Chondrocyte (in vitro differentiated cells): Measurements from ENCODE around the gene MAP1B. TPM values are rescaled to one million over a fixed set of nuclear protein-coding genes. Genes with fewer than 3 reads are reported as not detected.

Experiments used
- DNase-seq: peaks from one replicate; pipeline ENCODE4 v3.0.0; 2021; ENCODE audit warnings: mixed read lengths, low spot score
- H3K27ac Mint-ChIP-seq: one replicate; pipeline ENCODE4 v1.8.0; 2021; ENCODE audit warnings: mild to moderate bottlenecking, moderate library complexity, mixed read lengths; ENCODE audit not compliant: unreplicated experiment
- H3K27me3 Mint-ChIP-seq: 2 replicates; pipeline ENCODE4 v1.8.0; 2021; ENCODE audit warnings: low read depth, mixed read lengths
- H3K36me3 Mint-ChIP-seq: 2 replicates; pipeline ENCODE4 v1.8.0; 2021; ENCODE audit warnings: low read depth, mixed read lengths
- H3K4me1 Mint-ChIP-seq: 2 replicates; pipeline ENCODE4 v1.8.0; 2021; ENCODE audit warnings: low read depth, mild to moderate bottlenecking, mixed read lengths
- H3K4me3 Mint-ChIP-seq: one replicate; pipeline ENCODE4 v1.8.0; 2021; ENCODE audit warnings: mild to moderate bottlenecking, moderate library complexity, mixed read lengths; ENCODE audit not compliant: unreplicated experiment
- H3K9me3 Mint-ChIP-seq: 2 replicates; pipeline ENCODE4 v1.8.0; 2021; ENCODE audit warnings: low read depth, mixed read lengths
- total RNA-seq: library from RNA; stranded (reverse); gene quantifications from 3 replicates; pipeline ENCODE4 v1.2.1, GENCODE V29; 2021
- TF ChIP-seq, protein P1 (sequence below): fragments of 200-600 bp; sonication (generic); IDR thresholded peaks from 2 replicates; pipeline ENCODE4 v1.5.0; 2021; ENCODE audit warnings: antibody characterized with exemption, mild to moderate bottlenecking, moderate library complexity

Gene MAP1B
- total RNA-seq, 1 donor from 2014 or later: 411 TPM

GRCh38 chr5:72115296-72115695 lies 8.0 kb downstream of the MAP1B start:
- no peaks in the 10 kb centered on the region for H3K9me3 Mint-ChIP-seq
- H3K4me1 Mint-ChIP-seq: peaks cover 59% of the 10 kb centered on the region
- peaks cover 43% of the 10 kb centered on the region for H3K36me3 Mint-ChIP-seq
- H3K27ac Mint-ChIP-seq: peak overlapping the region; percentile 65
- no peak for DNase-seq
- TF ChIP-seq, protein P1, sequence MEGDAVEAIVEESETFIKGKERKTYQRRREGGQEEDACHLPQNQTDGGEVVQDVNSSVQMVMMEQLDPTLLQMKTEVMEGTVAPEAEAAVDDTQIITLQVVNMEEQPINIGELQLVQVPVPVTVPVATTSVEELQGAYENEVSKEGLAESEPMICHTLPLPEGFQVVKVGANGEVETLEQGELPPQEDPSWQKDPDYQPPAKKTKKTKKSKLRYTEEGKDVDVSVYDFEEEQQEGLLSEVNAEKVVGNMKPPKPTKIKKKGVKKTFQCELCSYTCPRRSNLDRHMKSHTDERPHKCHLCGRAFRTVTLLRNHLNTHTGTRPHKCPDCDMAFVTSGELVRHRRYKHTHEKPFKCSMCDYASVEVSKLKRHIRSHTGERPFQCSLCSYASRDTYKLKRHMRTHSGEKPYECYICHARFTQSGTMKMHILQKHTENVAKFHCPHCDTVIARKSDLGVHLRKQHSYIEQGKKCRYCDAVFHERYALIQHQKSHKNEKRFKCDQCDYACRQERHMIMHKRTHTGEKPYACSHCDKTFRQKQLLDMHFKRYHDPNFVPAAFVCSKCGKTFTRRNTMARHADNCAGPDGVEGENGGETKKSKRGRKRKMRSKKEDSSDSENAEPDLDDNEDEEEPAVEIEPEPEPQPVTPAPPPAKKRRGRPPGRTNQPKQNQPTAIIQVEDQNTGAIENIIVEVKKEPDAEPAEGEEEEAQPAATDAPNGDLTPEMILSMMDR: no peak
- H3K4me3 Mint-ChIP-seq: no peak overlapping the region
- no peaks in the 10 kb centered on the region for H3K27me3 Mint-ChIP-seq

DNA sequence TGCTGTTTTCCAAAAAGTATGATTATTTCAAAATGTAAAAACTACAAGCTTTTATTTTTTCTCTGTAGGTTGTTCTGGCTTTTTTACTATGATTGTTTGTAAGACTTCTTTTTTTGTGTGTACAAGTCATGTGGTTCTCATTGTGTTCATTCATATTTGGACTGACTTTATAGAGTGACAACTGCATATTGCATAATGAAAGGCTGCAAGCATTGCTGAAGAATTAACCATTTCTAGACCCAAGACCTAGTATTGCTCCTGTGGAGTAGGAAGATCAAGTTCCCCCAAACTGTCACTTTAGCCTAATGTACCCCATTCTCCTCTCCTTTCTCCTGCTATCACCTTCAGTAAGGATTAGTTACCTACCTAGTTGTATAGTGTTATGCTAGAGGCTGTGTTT lies 10.0 kb downstream of the MAP1B start:
- peaks cover 52% of the 10 kb centered on the region for H3K36me3 Mint-ChIP-seq
- TF ChIP-seq, protein P1: no peak
- H3K9me3 Mint-ChIP-seq: no peaks in the 10 kb centered on the region
- H3K27ac Mint-ChIP-seq: no peak overlapping the region
- H3K27me3 Mint-ChIP-seq: no peaks in the 10 kb centered on the region
- peaks cover 53% of the 10 kb centered on the region for H3K4me1 Mint-ChIP-seq
- DNase-seq: no peak
- H3K4me3 Mint-ChIP-seq: no peak overlapping the region

DNA sequence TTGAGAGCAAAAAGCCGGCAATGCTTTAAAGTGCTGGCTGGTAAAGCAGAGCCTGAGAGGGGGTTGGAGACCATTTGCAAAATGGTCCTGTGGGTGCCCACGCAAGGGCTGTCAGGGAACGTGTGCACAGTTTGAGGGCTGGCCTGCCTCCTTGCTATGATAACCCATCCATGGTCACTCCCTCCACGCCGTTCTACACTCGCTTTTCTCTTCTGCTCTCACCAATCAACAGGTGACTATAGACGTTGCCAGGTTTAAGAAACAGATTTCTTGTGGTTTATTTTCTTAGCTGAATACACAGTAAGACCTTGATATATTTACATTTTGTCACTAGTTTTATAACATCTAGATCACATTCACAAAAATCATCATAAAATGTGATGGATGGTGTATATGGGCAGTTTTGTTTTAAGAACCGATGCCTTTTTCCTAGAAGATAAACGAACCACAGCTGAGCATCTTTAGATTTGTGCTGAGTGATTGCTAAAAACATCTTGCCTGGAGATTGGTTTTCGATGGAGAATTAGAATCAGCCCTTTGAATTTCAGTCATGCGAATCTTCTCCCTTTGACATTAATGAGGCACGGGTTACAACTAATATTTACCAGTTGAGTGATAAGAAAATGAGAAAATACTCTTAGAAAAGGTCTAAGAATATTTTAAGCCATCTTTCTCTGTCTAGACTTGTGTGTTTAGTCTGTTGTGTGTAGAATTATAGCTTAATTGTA lies 13.9 kb downstream of the MAP1B start:
- TF ChIP-seq, protein P1: no peak
- H3K4me3 Mint-ChIP-seq: no peak overlapping the region
- DNase-seq: no peak
- H3K4me1 Mint-ChIP-seq: peaks cover 49% of the 10 kb centered on the region
- H3K36me3 Mint-ChIP-seq: peaks cover 52% of the 10 kb centered on the region
- no peaks in the 10 kb centered on the region for H3K9me3 Mint-ChIP-seq
- peak overlapping the region; percentile 78 for H3K27ac Mint-ChIP-seq
- H3K27me3 Mint-ChIP-seq: no peaks in the 10 kb centered on the region

DNA sequence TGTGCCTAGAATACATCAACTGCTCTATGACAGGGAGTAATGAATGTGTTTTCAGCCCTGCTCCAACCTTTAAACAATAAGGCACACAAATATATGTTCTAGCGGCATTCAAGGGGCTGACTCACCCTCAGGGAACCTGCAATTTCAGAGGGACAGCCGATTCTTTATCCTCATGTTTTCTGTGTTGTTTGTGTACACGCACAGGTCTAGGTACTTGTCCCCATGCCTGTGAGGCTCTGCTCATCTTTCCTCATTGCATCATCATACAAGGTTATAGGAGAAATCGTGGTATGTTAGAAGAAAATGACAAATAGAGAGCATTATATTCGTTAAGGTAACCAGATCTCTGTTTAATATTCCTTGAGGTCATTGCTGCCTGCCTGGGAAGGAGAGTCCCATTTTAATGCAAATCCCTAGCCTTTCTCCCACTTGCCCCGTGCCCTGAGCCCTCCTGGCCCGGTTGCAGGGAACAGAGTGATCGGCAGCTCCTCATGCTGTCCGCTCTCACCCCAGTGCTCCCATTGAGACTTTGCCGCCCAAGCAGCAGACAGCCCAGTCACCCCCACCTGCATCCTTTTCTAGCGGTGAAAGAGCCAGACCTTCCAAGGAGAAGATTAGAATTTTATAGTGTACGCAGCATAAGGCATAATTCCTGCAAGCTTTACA lies 14.6 kb downstream of the MAP1B start:
- Mint-ChIP-seq H3K27me3 (no peaks in the 10 kb centered on the region), H3K4me3 (no peak overlapping the region), H3K4me1 (peaks cover 56% of the 10 kb centered on the region), H3K36me3 (peaks cover 47% of the 10 kb centered on the region), H3K9me3 (no peaks in the 10 kb centered on the region), H3K27ac (peak overlapping the region; percentile 78)
- DNase-seq: no peak
- TF ChIP-seq, protein P1: no peak

- Mint-ChIP-seq H3K27me3 (no peaks in the 10 kb centered on the region), H3K4me3 (no peak overlapping the region), H3K4me1 (peaks cover 57% of the 10 kb centered on the region), H3K27ac (peak overlapping the region; percentile 69), H3K36me3 (peaks cover 42% of the 10 kb centered on the region), H3K9me3 (no peaks in the 10 kb centered on the region)
- TF ChIP-seq, protein P1: no peak
- DNase-seq: no peak
Observed at GRCh38 chr5:72122602-72123001, 15.3 kb downstream of the MAP1B start.
